ENCODE results near the gene ABCD2.
"Not testable (repeated sequence)": the region's sequence is repeated elsewhere in the genome, so short reads cannot be mapped to it uniquely, and the experiment has no call there.

Gene ABCD2

GRCh38 chr12:39533951-39534350 is 85.7 kb downstream of the ABCD2 start:
- H3K4me3 ChIP-seq (ENCODE audit: low read depth, low read length), result no peak overlapping the region
- DNase-seq (ENCODE audit: low read depth), result no peak
- TF ChIP-seq MAX (IDR thresholded peaks at IDR 0.05; ENCODE audit: low read depth, low read length), result no peak
- TF ChIP-seq POLR2A (IDR thresholded peaks at IDR 0.05; ENCODE audit: extremely low read depth, insufficient read length), result no peak
- no peak for TF ChIP-seq CTCF (IDR thresholded peaks at IDR 0.05; ENCODE audit: low read depth, low read length)
- no peak for TF ChIP-seq MYC (IDR thresholded peaks at IDR 0.05; ENCODE audit: low read depth, low read length)

- TF ChIP-seq MYC (IDR thresholded peaks at IDR 0.05; ENCODE audit: low read depth, low read length) (no peak), MAX (IDR thresholded peaks at IDR 0.05; ENCODE audit: low read depth, low read length) (no peak), POLR2A (IDR thresholded peaks at IDR 0.05; ENCODE audit: extremely low read depth, insufficient read length) (no peak), CTCF (IDR thresholded peaks at IDR 0.05; ENCODE audit: low read depth, low read length) (no peak)
- no peak for DNase-seq (ENCODE audit: low read depth)
- no peak overlapping the region for H3K4me3 ChIP-seq (ENCODE audit: low read depth, low read length)
Measured at GRCh38 chr12:39532448-39532847, 87.2 kb downstream of the ABCD2 start.

- no peak for TF ChIP-seq POLR2A (IDR thresholded peaks at IDR 0.05; ENCODE audit: extremely low read depth, insufficient read length)
- no peak for TF ChIP-seq MAX (IDR thresholded peaks at IDR 0.05; ENCODE audit: low read depth, low read length)
- no peak for TF ChIP-seq MYC (IDR thresholded peaks at IDR 0.05; ENCODE audit: low read depth, low read length)
- TF ChIP-seq CTCF (IDR thresholded peaks at IDR 0.05; ENCODE audit: low read depth, low read length), result no peak
- DNase-seq (ENCODE audit: low read depth), result no peak
- H3K4me3 ChIP-seq (ENCODE audit: low read depth, low read length), result no peak overlapping the region
Measured at GRCh38 chr12:39526974-39527373, 92.6 kb downstream of the ABCD2 start.

GRCh38 chr12:39522167-39522566 is 97.4 kb downstream of the ABCD2 start:
- H3K4me3 ChIP-seq (ENCODE audit: low read depth, low read length); DNase-seq (ENCODE audit: low read depth): not testable (repeated sequence)

- DNase-seq (ENCODE audit: low read depth), result no peak
- H3K4me3 ChIP-seq (ENCODE audit: low read depth, low read length), result no peak overlapping the region
- no peak for TF ChIP-seq CTCF (IDR thresholded peaks at IDR 0.05; ENCODE audit: low read depth, low read length)
- TF ChIP-seq POLR2A (IDR thresholded peaks at IDR 0.05; ENCODE audit: extremely low read depth, insufficient read length), result no peak
Measured at GRCh38 chr12:39510001-39510400, 109.6 kb downstream of the ABCD2 start.

GRCh38 chr12:39505554-39505953 is 114.0 kb downstream of the ABCD2 start:
- no peak for DNase-seq (ENCODE audit: low read depth)

More at GRCh38 chr12:39505554-39505953, 114.0 kb downstream of the ABCD2 start:
- no peak overlapping the region for H3K4me3 ChIP-seq (ENCODE audit: low read depth, low read length)
- no peak for TF ChIP-seq POLR2A (IDR thresholded peaks at IDR 0.05; ENCODE audit: extremely low read depth, insufficient read length)
- no peak for TF ChIP-seq MAX (IDR thresholded peaks at IDR 0.05; ENCODE audit: low read depth, low read length)
- TF ChIP-seq MYC (IDR thresholded peaks at IDR 0.05; ENCODE audit: low read depth, low read length), result no peak
- TF ChIP-seq CTCF (IDR thresholded peaks at IDR 0.05; ENCODE audit: low read depth, low read length), result no peak

Data from NB4 (cell line).